HG03060 (cell line): ENCODE results near the gene CHAT.

Experiments
- ATAC-seq: cut with Tn5 transposase; IDR thresholded peaks from one replicate; pipeline ENCODE4 v1.9.1; 2021; ENCODE audit warnings: low read depth, moderate number of reproducible peaks; ENCODE audit not compliant: unreplicated experiment

Gene CHAT

DNA sequence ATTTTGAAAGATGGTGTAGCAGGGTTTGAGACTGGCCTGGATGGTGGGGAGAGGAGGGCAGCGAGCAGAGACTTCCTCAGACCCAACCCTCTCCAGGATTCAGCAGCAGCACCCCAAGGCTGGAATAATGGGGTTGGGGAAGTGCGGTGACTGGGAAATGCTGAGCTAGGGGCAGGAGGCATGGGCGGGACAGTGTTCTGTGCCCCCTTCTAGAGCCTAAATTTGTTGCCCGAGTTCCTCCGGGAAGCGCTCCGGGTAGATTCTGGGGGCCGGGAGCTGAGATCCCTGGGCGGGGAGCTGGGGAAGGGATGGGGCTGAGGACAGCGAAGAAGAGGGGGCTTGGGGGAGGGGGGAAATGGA is at the start of gene CHAT:
TSS of gene CHAT (plus strand) at position 156 of the 360 bp plus-strand sequence. CDS start at position 309, 153 bp downstream.
- no peak for ATAC-seq

DNA sequence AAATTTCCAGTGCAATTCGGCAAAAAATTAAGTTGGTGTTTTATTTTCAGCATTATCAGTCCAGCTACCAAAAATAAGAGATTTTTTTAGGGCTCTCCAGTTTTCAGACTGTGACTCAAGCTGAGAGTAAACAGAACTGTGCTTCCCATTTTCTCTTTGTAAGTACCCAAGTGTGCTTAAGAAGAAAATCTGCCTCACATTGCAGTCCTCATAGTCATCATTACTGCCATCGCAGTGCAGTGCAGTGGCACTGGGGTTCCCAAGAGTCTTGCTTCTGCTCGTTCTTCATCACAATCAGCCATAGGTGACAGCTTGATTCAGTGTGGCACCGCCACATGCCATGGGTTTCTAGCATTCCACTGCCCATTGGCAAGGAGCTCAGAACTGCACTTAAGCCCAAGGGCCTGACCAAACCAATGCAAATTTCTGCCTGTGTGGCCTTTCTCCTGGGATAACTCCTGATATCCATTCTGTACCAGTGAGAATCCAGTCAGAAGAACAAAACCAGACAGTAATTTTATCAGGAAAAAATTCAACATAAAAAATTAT is 49.3 kb upstream of the CHAT start:
- no peak for ATAC-seq

DNA sequence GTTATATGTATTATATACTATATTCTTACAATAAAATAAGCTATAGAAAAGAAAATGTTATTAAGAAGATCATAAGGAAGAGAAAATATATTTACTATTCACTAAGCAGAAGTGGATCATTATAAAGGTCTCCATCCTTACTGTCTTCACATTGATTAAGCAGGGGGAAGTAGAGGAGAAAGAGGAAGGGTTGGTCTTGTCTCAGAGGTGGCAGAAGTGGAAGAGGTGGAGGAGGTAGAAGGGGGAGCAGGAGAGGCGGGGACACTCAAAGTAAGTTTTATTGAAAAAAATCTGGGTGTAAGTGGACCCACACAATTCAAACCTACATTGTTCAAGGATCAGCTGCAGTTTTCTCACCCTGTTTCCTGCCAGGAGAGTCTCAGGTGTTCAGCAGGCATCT is 46.0 kb upstream of the CHAT start:
- no peak for ATAC-seq

DNA sequence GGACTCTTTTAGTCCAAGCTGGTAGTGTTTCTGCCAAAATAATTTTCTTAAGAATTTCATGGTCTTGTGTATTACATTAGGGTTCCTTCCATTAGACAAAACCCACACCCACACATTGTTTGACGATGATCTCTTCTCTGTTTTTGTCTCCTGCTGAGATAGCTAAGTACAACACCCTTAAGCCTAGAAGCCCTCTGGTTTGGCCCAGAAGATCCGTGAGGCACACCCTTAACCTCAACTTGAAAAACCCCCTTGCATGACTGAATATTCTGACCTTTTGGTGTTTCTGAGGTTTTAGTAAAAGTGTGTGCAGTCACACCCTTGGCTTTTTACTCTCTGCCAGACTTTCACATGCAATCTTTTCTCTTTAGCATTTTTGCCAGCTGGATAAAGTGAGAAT is 45.6 kb upstream of the CHAT start:
- no peak for ATAC-seq

DNA sequence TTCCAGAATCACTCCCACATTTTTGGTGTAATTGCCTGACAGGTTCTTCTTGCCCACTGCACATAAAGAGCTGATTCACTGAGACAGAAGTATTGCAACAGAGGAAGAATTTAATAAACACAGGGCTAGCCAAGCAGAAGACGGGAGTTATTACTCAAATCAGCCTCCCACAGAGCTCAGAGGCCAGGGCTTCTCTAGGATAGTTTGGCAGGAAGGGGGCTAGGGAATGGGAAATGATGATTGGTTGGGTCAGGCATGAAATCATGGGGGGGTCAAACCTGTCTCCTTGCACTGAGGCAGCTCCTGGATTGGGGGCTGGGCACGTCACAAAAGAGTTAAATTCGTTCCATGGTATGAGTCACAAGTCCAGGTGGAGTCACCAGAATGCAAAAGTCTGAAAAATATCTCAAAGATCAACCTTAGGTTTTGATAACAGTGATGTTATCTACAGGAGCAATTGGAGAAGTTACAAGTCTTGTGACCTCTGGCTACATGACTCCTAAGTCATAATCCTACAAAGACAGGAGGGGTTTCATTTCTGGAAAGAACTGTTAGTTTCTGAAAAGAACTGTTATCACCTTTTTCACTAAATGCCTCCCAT is 44.7 kb upstream of the CHAT start:
- no peak for ATAC-seq

DNA sequence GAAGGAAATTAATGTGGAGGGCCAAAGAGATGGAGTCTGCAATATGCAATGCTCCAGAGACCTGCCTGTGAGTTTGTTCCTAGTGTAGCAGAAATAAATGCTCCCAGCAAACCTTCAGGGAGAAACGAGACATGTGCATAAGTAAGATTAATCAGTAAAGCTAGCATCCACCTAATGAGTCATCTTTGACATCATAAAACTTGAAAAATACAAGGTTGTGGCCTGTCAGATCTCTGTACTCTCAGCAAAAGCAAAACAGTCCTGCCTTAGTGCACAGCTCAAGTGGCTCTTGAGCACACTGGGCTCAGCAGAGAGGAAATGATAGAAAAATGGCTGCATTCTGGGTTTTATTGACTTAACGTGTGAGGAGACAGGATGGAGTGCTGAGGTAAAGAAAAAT is 42.4 kb upstream of the CHAT start:
- no peak for ATAC-seq

DNA sequence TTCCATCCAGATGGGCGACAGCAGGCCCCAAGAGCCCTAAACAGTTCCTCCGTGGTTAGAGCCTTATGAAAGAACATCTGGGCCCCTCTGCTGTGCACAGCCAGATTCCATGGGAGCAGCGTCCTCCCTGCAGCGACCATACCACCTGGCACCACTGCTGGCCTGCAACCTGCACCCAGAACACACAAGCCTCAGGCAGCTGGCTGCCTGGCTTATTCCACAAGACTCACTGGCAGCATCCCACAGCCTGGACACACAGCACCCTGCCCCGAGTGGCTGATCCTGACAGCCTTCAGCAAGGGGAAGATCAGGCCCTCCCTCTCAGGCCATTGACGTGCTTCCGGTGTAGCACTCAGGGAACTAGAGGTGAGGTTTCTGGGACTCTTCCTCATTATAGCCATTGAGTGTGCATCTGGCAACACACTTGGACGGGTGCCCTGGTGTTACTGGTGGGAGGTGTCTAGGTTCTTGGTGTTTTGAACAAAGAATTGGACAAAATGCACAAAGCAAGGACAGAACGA is 41.2 kb upstream of the CHAT start:
- no peak for ATAC-seq

DNA sequence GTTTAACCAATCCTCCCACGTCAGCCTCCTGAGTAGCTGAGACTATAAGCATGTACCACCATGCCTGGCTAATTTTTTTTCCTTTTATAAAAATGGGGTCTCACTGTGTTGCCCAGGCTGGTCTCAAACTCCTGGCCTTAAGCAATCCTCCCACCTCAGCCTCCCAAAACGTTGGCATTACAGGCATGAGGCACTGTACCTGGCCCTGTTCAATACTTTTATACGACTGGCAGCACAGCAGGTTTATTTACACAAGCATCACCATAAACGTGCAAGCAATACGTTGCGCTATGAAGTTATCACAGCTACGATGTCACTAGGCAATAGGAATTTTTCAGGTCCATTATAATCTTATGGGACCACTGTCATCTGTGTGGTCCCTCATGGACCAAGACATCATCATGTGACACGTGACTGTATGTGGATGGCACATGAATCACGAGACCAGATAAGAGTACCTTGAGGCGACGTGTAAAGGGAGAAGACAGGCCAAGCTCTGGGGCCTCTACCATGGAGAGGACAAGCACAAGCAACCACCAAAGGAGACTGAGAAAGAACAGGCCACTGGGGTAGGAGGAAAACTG is 38.3 kb upstream of the CHAT start:
- no peak for ATAC-seq

DNA sequence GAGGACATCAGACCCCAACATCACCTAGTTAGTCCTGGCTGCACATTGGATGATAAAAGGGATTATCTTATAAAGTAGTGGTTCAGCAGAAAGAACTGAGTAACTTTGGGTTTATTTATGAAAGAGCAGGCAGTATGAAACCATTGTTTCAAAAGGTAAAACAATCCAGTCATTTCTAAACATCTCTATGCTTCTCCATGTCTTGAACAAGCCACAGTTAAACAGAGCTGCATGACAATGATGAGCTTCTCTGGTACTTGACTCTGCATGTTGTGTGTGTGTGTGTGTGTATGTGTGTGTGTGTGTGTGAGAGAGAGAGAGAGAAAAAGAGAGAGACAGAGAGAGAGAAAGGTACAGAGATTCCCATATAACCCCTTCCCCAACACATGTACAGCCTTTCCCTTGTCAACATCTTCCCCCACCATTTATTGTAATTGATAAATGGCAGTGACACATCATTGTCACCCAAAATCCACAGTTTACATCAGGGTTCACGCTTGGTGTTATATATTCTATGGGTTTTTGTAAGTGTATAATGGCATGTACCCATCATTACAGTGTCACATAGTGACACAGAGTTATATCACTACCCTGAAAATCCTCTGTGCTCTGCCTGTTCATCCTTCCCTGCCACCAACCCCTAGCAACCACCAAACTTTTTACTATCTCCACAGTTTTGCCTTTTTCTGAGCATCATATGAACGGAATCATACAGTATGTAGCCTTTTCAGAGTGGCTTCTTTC is 36.5 kb upstream of the CHAT start:
- ATAC-seq, result no peak

DNA sequence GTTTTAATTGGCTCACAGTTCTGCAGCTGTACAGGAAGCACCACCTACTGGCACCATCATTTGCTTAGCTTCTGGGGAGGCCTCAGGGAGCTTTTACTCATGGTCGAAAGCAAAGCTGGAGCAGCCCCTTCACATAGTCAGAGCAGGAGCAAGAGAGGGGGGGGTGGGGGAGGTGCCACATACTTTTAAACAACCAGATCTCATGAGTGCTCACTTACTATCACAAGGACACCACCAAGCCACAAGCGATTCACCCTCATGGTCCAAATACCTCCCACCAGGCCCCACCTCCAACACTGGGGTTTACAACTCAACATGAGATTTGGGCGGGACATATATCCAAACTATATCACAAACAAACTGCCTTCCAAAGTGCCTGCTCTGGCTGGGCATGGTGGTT is 35.4 kb upstream of the CHAT start:
- no peak for ATAC-seq

DNA sequence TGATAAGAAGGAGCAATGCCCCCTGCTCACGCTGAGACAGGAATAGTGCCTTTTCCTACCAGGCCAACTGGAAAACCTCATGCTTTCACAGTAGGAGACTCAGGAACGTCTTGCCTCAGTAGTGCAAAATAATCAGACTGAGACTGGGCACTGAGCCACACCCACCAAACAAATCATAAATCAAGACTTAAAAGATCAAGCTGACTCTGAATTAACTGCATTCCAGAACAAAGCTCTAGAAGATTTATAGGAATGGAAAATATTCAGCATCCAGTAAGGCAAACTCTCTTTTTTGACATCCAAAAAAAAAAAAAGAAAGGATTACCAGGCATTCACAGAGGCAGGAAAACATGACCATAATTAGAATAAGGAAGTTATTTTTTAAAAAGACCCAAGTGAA is 34.2 kb upstream of the CHAT start:
- ATAC-seq, result no peak

DNA sequence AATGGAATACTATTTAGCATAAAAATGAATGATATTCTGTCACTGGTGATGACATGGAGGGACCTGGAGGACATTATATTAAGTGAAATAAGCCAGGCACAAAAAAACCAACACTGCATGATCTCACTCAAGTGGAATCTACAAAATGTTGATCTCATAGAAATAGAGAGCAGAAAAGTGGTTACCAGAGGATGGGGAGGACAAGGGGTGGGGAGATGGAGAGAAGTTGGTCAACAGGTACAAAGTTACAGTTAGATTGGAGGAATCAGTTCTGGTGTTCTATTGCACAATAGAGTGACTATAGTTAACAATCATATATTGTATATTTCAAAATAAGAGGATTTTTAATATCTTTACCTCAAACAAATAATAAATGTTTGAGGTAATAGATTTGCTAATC is 28.4 kb upstream of the CHAT start:
- no peak for ATAC-seq

DNA sequence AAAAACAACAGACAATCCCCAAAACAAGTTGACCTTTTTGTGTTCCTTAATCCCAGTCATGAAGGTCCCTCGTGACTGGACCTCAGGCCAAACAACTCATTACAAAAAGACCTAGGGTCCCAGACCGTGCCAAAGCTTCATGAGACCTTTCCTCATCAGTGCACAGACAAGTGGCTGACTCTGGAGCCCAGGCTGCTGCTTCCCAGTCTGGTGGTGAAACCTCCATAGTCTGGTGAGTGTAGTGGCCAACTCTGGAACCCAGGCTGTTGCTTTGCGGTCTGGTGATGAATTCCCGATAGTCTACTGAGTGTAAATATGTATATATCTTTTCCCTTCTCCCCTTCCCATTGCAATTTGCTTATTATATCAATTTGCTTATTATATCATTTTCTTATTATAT is 25.9 kb upstream of the CHAT start:
- ATAC-seq, result no peak

DNA sequence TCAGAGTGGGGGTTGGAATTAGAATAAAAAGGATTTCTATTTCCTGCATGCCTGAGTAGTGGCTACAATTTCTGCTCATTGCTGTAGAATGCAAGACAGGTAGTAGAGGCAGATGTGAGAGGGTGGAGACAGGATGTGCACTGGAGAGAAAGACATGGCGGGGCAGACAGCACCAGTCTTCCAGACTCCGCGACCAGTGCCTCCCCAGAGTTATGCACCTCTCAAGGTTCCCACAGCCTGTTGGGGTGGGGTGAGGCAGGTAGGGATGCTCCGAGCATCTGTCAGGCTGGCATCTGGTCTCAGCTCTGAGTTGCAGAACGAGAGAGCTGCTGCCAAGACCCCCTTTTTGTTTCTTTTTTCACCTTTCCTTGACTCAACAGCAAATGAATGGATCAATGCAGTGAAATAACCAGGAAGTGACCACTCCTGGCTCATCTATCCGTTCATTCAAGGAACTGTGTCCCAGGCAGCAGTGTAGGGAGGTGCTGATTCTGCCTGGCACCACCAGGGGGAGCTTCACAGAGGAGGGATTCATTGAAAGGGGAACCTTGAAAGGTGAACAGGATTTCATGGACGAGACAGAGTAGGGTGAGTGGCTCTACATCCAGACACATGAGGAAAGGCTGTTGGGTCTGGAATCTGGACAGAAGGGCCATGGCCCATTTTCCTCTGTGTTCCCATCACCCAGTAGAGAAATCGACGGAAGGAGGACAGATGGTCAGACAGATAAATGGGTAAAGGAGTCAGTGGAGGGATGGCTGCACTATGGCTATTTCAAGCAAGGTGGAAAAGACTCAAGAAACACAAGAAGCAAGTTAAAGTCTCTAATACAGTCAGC is 20.9 kb upstream of the CHAT start:
- ATAC-seq, result no peak

DNA sequence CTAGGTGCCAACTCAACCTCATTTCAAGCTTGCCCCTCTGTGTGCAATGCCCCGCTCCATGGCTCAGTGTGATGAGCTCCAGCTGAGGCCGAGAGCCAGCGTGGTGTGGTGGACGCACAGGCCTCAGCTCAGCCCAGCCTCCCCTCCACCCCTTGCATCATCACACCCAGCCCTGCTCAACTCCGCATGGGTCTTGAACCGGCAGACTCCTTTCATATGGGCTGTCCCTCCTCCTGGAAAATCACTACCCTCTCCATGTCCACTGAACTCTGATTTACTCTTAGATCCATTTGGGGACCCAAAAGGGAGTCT is 20.3 kb upstream of the CHAT start:
- no peak for ATAC-seq

DNA sequence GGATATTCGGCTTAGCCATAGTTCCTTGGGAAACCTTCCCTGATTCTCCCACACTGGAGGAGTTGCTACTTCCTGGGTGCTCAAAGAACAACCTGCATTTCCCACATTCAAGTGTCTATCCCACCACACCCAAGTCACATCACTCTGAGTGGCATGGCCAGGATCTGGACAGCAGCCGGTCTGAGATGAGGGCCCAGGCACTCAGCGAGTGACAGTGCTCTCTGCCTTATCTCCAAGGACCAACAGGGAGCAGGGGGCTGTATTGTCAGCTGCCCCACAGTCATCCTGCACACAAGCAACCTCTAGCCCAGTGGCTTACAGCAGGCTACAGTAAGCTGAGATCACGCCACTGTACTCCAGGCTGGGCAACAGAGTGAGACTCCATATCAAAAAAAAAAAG is 19.8 kb upstream of the CHAT start:
- ATAC-seq, result no peak

DNA sequence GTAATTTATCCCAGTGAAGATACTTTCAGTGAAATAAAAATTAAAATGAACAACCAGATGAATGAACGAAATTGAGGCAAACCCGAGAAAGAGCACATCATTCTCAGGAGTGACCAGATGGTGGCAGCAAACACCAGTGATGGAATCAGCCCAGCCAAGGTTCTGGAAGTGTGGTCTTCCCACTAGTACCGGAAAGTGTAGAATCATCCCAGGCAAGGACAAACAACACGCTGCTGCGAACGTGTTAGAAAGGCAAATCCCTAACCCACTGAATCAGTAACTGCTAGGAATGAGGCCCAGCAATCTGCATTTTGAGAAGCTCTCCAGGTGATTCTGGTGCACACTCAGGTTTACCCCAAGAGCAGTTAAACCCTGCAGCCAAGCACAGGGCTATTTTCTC is 19.2 kb upstream of the CHAT start:
- ATAC-seq, result no peak

DNA sequence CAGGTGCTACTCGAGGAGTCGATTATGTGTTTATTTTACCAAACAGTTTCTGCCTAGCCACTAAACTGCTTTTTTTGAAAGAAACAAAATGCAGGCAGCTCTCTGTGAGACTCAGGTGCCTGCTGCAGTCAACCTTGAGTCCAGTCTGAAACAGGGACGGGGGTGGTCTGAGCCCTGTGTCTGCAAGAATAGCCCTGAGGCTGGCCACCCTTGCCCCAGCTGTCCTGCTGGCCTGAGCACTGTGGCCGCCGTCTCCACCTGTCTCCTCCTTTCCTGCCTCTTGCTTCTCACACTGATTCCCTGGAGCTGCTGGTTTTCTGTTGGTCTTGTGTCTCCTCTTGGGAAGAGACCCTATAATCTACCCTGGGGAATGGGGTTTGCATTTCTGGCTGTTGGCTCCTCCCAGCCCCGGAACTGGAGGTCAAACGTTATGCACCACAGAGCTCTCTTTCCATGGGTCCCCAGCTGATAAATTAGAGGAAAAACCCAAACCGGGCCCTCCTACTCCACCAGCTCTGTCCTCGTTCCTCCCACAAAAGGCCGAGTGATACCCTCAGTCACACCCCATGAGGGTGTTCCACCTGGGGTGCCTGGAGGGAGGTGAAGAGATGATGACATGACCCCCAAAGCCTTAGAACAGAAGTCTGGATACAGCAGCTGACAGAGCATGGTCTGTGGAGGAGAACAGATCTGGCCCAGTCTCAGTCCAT is 18.7 kb upstream of the CHAT start:
- no peak for ATAC-seq

DNA sequence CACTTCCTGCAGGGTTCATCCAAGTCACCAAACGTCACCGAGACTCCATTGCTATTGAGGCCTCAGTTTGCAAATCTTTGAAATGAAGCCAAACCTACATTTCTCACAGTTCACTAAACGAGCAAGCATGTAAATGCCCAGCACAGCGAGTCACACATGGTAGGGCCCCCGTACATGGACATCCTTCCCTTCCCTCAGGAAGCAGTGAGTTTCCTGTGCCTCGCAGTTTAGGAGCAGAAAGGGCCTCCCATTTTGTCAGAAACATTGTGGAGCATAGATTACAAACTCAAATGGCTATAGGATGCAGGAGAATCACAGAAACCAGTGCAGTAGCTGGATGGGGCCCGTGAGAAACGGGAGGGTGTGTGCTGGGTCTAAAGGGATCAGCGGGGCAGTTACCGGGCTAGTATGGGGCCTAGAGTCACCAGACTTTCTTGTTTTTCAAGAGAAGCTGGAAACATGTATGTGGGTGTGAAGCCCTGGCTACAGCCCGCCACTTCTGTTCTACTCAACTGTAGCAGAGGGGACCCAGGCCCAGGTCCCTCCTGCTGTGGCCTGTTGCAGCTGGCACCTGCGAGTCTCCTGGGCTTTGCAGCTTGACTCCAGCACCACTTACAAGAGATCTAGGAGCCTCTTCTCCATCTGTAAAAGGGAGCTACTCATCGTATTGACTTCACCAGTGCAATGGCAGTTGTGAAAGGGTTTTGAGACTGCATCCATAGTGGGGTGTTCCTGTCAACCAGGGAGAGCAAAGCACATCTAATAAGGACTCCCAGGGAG is 17.9 kb upstream of the CHAT start:
- ATAC-seq, result no peak

DNA sequence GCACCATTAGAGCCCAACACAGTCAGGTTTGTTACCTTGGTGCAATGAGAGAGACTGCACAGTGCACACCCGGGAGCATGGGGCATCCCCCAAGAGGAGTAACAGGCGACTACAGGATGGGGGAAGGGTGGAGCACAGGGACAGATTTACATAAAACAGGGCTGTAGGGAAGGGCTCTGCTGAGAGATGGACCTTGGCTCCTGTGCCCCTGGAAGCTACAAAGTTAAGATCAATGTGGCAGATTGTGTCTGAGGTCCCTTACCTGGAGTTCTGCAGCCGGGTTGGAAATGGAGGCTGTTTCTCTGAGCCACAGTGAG is 17.4 kb upstream of the CHAT start:
- no peak for ATAC-seq
